Activated T-cell treated with anti-CD3 and anti-CD28 coated beads for 4 hours (primary cell): ENCODE data around the gene VEGFA.

Source experiments
- DNase-seq: peaks from one replicate; pipeline ENCODE4 v3.0.0-alpha.2; 2020

Gene VEGFA

DNA sequence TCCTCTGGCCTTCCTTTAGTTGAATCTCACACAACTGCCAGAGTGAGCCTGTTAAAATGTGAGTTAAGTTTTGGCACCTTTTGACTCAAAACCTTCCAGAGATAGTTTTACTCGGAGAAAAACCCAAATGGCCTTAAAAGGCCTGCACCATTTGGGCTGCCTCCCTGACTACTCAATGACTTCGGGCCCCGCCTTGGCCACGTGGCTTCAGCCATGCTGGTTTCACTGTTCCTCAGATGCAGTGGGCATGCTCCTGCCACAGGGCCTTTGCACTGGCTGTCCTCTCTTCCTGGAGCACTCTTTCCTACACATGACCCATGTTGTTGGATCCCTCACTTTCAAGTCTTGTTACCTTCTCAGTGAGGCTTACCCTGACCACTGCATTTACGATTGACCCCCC, 18.3 kb downstream of the VEGFA start:
- no peak for DNase-seq

DNA sequence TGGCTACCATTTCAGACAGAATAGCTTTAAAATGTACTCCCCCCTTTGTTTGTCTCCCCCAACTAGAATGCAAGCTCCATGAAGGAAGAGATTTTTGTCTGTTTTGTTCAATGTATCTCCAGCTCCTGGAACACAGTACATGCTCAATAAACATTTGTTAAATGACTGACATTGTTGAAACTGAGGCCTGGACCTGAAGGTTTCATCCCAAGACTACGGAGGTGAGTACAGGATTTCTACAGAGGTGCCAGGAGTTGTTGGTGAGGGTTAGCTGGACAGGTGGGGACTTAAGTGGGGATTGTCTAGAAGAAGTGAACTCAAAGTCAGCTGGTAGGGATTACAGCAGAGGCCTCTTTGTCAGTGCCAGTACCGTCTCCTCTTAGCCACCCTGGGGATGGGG, 19.4 kb downstream of the VEGFA start:
- DNase-seq = no peak

DNA sequence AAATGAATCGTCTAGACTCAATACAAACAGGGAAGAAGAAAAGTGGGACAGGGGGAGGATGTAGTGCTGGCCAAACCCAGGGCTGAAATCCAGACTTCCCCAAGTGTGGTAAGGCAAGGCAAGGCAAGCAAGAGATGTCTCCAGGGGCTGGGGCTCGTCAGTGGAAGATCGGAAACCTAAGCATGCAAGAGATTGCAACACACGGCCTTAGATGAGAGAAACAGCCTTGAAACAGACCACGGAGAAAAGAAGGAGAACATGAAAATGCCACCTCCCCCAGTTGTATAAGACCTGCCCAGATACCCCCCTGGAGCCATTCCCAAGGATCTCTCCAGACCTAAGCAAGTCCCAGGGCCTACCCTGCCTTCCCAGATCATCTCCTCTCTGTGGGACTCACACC, 20.0 kb downstream of the VEGFA start:
- no peak for DNase-seq

DNA sequence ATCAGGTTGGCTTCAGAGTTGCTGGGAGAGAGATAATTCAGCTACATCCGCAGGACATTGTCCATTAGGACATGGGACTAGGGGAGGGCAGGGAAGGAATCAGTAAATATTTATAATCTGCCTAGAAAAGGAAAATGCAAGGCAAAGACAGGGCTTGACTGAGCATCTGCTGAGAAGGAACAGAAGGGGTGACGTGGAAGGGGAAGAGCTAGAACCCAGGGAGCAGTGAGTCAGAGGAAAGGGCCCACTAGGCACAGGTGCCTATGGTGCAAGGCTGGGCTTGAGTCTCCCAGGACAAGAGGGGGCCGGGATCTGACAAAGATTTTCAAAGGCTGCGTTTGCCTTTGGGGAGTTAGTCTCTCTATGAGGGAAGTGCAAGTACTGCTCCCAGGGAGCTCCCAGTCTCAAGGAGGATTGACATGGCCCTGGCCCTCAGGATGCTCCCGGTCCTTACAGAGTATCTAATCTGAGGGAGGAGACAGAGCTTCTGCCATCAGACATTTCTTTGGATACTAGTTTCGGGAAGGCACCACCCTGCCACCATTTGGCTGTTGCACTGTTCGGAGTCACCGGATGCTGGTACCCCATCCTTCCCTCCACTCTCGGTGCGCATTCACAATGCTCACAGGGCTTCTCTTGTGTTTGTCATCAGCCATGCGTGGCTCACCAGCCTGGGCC, 21.9 kb downstream of the VEGFA start:
- DNase-seq = no peak

DNA sequence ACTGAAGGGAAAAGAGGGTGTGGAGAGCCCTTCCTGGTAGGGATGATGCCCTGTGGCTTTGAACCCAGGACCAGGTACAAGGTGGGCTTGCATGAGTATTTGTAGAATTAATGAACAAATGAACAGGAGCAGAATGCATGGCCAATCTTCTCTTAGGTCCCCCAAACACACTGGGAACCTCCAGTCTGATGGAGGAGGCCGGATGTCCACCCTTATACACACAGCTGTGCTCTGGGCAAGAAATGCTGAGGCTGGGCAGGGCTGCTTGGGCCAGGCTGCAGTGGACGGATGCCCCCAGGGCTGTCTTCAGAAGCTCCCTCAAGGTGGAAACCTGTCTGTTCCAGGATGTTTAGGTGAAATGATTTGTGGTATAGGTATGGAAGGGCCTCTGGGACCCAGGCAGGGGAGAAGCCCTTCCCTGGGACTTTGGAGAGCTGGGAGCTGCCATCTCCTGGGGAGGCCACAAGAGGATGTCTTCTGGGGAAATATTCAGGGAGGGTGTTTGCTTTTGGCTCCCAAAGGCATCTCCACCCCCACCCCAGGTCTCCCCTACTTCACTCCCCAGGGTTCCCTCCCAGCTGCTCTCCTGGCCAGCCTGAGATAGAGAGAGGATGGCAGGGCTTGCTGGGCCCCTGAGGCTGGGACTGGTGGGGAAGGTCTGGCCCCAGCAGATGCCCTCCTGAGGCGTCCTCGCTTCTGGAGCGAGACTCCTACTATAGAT, 23.3 kb downstream of the VEGFA start:
- no peak for DNase-seq

DNA sequence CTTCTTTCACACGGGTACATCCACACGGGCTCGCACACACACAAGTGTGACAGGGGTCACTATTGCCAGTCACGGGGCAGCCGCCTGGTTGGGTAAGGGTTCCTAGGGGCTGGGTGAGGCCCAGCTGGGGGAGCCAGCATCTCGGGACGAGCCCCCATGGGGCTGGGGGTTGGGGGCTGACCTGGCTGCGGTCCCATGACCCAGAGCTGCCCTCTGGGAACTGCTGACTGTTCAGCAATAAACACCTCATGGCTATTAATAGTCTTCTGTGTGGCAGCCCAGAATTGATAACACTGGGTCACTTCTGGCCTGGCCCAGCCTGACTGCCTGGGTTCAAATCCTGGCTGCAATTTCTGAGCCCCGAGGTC, 23.8 kb downstream of the VEGFA start:
- DNase-seq = no peak

DNA sequence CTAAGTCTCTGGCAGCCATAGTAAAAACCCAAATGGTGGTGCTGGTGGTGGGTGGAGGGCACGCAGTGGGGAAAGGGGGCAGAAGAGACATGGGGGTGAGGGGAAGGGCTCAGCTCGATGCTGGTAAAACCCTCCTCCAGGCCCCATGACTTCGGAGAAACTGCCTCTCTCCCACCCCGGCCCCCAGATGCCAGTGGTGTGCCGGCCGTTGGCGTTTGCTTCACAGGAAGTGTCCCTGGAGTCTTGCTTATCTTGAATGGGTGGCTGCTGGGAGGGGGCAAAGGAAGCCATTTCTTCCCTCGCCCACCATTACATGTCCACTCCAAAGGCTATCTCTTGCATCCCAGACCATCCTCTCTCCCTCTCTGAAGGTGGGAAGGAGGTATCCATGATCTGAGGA, 25.4 kb downstream of the VEGFA start:
- no peak for DNase-seq

DNA sequence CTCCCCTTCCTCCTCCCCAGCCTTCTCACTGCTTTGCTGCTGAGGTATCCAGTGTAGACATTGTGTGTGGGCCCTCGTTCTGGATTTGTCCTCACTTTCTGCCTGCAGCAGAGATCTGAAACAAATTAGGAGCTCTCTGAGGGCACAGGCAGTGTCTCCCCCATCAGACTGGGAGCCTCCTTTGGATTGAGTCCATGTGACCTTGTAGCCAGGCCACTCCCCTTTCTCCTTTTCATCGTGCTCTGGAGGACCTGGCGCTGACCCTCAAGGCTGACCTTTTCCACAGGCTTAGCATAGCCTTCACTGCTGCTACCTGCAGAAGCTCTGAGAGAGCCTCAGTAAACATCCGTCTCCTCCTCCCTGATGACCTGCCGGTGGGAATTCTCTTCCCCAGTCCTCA, 26.2 kb downstream of the VEGFA start:
- no peak for DNase-seq

DNA sequence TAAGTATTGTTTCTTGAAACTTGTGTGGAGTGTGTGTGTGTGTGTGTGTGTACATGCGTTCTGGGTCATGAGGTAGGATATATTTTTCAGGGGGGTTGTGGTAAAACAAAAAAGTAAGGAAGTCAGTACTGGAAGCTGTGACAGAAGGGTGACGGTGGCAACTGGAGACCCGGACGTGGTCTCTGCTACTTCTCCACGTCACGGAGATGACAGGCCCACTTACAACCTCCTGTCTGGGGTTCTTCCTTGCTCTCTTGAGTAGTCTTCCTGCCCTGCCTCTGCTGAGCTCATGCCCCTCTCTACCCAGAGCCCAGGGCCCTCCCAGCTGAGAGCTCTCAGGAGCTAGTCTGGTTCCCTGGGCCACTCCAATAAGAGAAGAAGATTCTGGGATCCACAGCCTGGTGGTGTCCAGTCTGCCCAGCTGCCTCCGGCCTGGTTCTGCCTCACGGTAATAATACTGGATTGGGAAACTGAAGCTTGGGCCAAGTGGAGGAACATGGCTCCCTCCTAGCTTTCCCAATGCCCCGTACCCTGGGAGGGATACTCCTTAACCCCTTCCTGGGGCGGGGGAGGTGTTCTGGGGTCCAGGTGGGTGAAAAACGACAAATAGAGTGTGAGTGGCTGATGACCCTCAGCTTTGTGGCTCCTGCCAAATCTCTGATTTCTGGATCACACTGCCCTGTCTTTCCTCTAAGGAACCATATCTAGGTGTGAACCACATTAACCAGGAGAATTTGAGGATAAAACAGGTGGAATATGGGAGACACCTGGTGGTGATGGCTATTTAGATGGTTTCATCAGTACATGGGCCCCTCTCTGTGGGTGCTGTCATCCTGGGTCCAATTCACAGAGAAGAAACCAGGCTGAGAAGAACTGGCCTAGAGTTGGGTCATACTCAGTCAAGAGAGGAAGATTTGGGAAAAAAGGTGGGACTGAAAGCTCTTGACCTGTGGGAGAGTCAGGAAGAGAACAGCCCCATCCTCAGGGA, 27.2 kb downstream of the VEGFA start:
- DNase-seq = no peak

DNA sequence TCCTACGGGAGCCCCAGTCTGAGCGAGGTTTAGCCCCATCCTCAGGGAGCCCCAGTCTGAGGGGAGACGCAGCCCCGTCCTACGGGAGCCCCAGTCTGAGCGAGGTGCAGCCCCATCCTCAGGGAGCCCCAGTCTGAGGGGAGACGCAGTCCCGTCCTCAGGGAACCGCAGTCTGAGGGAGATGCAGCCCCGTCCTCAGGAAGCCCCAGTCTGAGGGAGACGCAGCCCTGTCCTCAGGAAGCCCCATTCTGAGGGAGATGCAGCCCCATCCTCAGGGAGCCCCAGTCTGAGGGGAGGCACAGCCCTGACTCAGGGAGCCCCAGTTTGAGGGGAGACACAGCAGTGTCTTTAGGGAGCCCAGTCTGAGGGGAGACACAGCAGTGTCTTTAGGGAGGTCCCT, 27.9 kb downstream of the VEGFA start:
- DNase-seq = no peak

DNA sequence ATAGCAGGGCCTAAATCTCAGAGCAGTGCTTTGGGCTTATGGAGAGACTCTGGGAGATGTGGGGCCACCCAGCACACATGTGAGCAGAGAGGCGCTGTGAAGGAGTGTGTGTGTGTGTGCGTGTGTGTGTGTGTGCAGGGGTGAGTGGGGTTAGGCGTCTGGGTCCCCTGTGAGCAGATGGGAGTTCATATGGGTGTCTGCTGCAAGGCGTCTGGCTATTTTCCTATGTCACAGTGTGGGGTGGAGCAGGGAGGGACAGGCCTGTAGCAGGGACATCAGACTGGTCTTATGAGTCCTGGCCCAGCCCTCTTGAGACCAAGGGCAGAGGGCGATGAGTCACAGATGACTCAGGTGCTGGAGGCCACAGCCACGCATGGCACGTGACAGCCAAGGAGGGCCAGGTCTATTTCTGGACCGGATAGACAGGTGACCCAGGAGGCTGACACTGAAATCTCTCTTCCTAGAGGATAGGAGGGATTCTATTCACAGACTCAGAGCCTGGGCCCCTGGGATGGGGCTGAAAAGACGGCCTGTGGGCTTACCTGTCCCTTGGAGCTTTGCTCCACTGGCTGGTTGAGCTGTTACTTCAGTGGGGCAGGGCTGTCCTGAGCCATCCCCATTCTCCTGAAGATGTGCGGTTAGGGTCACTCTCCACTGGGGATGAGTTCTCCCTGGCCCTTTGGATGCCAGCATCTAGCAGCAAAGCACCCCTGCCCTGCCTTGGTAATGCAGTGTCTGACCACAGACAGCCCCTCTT, 28.9 kb downstream of the VEGFA start:
- no peak for DNase-seq

DNA sequence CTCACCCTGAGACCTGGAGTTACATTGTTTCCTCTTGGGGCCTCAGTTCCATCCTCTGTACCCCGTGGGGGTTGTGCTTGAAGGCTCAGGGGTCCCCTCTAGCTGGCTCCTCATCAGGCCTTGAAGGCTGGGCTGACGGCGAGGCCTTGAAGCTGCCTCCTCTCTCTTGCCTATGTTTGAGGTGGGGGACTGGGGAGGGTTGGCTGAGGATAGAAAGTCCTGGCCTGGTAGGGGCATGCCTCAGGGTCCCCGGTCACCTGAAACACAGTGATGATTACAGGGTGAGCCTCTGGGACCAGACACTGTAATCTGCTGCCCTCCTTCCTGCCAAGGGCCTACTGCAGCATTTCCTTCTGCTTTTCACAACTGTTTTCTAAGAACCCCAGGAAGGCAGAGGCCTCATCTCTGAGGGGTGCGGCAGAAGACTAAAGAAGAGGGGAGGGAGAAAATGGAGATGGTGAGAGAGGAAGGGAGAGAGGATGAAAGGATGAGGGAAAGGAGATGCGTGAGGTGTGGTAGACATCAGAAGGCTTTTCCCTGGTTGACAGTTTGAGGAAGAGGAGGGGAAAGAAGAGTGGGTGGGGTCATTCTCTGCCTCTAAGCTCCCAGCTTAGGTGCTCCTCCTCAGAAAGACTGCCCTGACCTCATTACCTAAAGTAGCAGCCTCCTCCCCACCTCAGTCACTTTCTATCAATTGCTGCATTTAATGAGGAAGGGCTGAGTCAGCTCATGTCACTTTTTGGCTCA, 29.7 kb downstream of the VEGFA start:
- DNase-seq = no peak

DNA sequence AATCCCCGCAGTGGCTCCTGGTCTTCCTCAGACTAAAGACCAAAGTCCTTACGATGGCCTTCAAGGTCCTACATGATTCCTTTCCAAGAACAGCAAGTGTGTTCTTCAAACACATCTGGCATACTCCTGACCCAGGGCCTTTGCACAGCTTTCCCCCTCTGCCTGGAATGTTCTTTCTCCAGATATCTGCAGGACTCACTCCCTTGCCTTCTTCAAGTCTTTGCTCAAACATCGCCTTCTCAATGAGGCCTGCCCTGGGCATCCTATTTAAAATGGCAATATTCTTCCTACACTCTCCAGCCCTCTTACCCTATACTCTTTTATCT, 30.2 kb downstream of the VEGFA start:
- no peak for DNase-seq

DNA sequence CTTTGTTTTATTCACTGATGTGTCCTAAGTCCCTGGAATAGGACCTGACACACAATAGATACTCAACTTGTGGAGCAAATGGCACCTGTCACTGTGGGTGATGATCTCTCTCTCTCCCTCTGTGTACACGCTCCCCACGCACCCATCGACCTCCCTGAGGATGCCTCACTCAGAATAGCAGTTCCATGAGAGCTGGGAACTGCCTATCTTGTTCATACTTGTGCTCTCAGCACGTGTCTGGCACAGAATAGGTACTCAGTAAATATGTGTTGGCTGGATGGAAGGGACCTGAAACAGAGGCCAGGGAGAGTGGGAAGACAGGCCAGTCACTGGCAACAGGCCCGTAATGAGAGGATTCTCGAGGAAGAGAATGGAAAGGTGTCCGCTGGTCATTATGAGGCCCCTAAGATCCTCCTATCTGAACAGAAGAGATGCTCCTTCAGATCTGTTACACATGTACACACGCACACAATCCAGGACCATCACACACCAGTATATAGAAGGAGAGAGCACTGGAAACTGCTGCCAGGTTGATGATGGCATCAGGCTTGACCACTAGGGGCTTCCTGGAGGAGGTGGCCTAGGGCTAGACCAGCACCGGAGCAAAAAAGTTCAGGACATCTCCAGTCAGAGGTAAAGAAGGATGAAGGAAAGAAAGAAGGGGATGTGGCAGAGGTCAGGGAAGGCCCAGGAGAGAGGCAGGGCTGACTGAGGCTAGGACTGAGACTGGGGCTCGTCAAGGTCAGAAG, 30.9 kb downstream of the VEGFA start:
- DNase-seq = no peak

DNA sequence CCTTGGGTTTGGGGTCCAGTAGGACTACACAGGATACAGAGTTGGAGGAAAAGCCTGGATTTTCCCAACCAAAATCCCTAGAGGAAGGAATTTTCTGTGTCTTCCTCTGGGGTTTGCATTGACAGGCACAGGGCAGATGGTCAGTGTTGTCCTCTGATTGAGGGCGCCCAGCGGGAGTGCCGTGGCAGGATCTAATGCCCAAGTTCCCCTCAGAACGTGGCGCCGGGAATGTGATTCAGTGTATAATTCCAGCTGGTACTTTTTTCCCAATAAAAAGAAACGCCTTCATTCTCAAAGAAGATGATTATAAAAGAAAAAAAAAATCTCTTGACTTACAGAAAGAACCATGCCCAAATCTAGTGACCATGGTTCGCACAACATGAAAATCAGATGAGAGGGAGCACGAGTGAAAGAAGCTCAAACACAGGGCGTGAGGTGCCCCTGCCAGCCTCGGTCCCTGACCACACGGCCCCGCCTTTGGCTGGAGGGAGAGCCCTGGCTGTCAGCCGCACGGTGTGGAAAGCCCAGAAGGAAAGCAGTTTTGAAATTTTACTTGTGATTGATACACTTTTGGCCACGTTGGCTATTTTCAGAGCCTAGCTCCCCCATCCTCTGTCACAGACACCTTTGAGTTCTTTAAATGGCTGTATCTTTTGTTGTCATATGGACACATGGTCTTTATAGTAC, 31.6 kb downstream of the VEGFA start:
- DNase-seq = no peak

DNA sequence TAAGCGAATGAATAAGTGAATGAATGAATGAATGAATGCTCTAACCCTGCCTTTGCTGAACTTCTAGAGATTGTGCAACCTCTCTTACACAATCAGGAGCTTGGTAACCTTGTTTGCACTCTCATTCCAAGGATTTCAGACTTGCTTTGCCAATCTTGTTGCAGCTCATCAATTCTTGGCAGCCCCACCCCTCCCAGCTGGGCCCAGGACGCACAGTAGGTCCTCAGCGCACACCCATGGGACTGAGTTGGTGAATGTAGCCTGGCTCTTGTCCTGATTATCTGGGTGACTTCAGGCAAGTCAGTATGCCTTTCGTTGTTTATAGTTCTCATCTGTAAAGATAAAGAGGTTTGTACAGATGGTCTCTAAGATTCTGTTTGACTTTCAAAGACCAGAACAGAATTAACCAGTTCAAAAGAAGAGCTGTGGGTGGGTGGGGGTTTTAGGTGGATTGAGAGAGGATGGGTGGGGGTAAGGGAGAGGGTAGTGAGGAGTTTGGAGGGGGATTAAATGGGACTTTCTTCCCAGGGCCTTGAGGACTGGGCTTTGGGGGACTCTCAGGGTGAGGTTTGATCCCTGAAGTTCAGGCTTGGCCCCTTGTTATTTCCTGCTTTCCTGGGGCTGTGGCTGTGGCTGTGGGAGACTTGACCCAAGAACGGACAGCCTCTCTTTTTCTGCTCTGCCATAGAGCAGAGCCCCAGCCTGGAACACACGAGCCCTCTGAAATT, 33.2 kb downstream of the VEGFA start:
- no peak for DNase-seq

DNA sequence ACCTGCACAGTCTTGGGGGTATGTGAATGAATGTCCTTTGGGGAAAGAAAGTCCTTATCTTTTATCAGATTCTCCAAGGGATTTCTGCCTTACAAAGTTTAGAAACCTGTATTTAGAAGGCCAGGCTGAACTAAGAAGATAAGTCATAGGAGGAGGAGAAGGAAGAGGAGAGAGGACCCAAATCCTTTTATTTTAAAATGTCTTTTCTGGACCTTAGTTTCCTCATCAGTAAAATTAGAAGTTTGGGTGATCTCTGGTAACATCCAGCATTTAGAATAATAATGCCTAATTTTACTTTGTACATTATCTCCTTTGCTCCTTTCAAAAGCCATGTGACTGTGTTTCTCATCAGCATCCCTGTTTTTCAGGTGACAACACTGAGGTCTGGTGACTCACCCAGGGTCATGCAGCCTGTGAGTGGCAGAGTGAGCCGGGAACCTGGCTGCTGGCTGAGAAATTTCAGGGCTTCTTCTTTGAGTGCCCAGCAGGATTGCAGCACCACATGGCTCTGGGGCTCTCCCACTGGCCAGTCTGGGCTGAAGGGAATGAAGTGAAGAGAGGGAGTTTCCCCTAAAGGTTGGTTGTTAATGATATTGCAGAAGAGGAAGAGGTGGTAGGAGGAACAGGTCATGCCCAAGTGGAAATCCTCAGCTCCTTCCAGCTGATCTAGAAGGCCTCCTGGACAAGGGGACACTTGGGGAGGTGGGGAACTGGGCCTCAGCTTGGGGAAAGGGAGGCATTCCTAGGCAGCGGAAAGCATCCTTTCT, 34.0 kb downstream of the VEGFA start:
- no peak for DNase-seq

DNA sequence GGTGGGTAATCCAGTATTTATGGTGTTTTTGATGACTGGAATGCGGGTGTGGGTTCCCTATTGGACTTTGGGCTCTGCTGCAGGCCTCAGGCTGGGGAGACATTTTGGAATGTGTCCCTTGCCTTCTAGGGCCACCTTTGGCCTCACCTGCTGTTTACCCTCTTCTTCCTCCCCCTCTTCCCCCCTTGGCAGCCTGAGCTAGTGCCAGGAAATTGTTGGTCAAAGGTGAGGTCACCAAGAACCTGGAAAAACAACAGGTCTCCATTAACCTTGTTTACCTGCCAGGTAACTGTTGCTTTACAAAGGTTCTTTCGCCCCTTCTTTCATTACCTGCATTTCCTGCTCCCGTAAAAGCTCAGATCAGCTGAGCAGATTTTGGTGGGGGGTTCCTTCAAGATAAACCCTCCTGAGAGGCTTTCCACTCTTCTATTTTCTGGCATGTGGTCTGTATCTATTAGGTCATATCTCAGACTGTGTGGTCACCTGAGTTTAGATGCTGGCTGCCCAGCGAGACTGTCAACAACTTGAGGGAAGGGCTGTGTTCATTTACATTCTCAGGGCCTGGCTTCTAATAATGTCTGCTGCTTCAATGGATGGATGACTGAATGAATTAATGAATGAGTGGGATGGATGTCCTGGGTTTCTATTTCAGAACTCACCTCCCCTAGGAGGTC, 34.7 kb downstream of the VEGFA start:
- DNase-seq = no peak

DNA sequence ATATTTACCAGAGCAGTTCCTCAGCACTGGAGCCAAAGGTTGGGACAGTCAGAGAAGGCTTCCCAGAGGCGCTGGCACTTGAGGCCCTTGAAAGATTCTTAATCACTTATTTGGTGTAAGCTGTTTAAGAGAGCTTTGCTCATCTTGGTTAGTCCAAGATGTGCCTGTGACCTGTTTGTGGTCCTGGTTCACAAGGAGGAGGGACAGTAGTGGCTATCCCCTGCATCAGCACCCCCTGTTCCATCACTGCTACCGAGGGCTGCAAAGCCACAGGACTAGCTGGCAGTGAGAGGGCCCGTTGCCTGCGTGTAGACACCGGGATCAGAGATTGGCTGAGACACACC, 35.7 kb downstream of the VEGFA start:
- no peak for DNase-seq
